PFSK-1 (cell line): Measurements from ENCODE around the gene C19orf44.

Experiments used
- FOXP2 ChIP-seq: optimal IDR thresholded peaks from 2 replicates; pipeline ENCODE3; 2011; ENCODE audit warnings: borderline replicate concordance, control low read depth, inconsistent platforms; ENCODE audit not compliant: insufficient read depth; ENCODE audit errors: extremely low read length, extremely low read depth
- POLR2AphosphoS5 ChIP-seq: IDR thresholded peaks from 2 replicates; pipeline ENCODE4 v1.6.1; 2012; ENCODE audit warnings: low read depth, mild to moderate bottlenecking, control low read depth, low read length, moderate library complexity
- REST ChIP-seq, 2 experiments: IDR thresholded peaks; 2 replicates each; pipeline versions ENCODE4 v1.6.1 to v1.8.0; 2011 to 2012; ENCODE audit warnings: low read depth in 2 of 2, low read length in 2 of 2, control low read depth in 1 of 2, inconsistent platforms in 1 of 2, mild to moderate bottlenecking in 1 of 2, moderate library complexity in 1 of 2; ENCODE audit not compliant: insufficient read depth in 1 of 2
- SIN3A ChIP-seq: IDR thresholded peaks from 2 replicates; pipeline ENCODE4 v1.6.1; 2012; ENCODE audit warnings: mild to moderate bottlenecking, low read length, moderate library complexity, borderline replicate concordance; ENCODE audit not compliant: insufficient read depth
- TAF1 ChIP-seq: IDR thresholded peaks from 2 replicates; pipeline ENCODE4 v1.6.1; 2012; ENCODE audit warnings: low read length, control low read depth, borderline replicate concordance; ENCODE audit not compliant: insufficient read depth

C19orf44 gene

GRCh38 chr19:16529466-16530144 is 33.4 kb downstream of the C19orf44 start:
- no peak for TF ChIP-seq SIN3A
- no peak for TF ChIP-seq REST (IDR thresholded peaks at IDR 0.05; ENCODE audit: insufficient read depth in 1 of 2, low read depth in 2 of 2, low read length in 2 of 2)
- TF ChIP-seq FOXP2 = no peak
- TF ChIP-seq TAF1 = no peak
- TF ChIP-seq POLR2AphosphoS5 = no peak

GRCh38 chr19:16530540-16531379 is 34.6 kb downstream of the C19orf44 start:
- no peak for TF ChIP-seq TAF1
- no peak for TF ChIP-seq REST (IDR thresholded peaks at IDR 0.05; ENCODE audit: insufficient read depth in 1 of 2, low read depth in 2 of 2, low read length in 2 of 2)
- no peak for TF ChIP-seq SIN3A
- no peak for TF ChIP-seq FOXP2
- TF ChIP-seq POLR2AphosphoS5 = no peak

- TF ChIP-seq SIN3A = no peak
- no peak for TF ChIP-seq TAF1
- no peak for TF ChIP-seq FOXP2
- TF ChIP-seq REST (IDR thresholded peaks at IDR 0.05; ENCODE audit: insufficient read depth in 1 of 2, low read depth in 2 of 2, low read length in 2 of 2) = no peak
- no peak for TF ChIP-seq POLR2AphosphoS5
Observed at GRCh38 chr19:16531380-16531669, 35.1 kb downstream of the C19orf44 start.

DNA sequence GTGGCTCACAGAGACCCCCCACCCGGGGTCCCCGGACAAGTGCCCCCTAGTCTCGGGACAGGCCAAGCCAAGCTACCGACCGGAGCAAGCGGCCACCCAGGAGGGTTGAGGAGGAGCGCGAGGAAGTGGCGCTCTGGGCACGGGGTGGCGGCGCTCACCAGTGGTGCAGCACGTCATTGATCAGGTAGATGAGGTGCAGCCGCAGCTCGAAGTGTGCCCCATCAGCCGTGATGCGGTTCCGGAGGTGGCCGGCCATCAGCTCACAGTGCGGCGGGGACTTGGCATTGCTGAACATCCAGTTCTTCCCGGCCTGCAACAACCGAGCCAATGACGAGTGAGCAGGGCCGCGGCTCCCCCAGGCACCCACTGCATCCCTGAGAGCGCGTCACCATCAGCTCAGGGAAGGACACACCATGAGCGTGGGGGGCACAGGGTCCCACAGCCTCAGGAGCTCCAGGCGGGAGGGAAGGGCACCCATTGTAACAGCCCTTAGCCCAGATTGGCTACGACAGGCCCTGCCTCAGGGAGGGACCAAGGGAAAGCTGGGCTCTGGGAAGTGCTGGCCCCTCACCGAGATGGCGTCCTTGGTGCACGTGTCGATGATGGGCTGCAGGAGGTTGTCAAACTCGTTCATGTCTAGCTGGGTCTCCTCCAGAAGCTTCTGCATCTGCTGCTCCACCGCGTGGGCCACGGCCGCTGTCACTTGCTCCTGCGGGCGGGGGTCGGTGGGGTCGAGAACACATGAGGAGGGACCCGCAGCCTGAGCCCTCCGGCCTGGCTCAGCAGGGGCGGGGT is 36.4 kb downstream of the C19orf44 start:
- TF ChIP-seq TAF1 (no peak), SIN3A (no peak), FOXP2 (no peak), POLR2AphosphoS5 (no peak)

DNA sequence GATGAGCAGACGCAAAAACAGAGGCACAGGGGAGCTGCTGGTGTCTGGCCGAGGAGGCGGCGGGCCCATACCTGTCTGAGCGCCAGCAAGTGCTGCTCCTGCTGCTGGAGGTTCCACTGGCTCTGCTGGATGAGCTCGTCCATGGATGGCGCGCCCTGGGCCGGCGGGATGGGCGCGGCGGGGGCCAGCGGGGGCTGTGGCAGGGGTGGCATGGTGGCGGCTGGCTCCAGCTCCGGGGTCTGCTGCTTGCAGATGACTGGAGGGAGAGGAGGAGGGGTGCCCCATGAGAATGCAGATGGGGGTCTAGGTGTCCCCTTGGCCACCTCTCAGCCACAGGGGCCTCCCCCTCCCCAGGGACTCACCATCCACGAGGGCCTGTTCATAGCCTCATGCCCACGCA is 39.2 kb downstream of the C19orf44 start:
- TF ChIP-seq SIN3A (no peak), FOXP2 (no peak), TAF1 (no peak)
